ENCODE data around the gene SYCE1. TPM values are rescaled to one million over a fixed set of nuclear protein-coding genes. Genes with fewer than 3 reads are reported as not detected.
"Not testable (repeated sequence)": the region's sequence is repeated elsewhere in the genome, so short reads cannot be mapped to it uniquely, and the experiment has no call there.

SYCE1 gene
- total RNA-seq = 1.2 TPM

- DNase-seq (ENCODE audit: low spot score in 2 of 2) (peak in 1 of 2 donors; percentile 30), FAIRE-seq (no peak)
Observed at GRCh38 chr10:133565441-133566294, at the start of gene SYCE1. Gene SYCE1, minus strand, starts transcription at chr10:133565583. Its CDS starts 54 bp downstream, at chr10:133565529.

GRCh38 chr10:133614830-133615580 lies 49.6 kb upstream of the SYCE1 start:
- no peak for DNase-seq (ENCODE audit: low spot score in 2 of 2)
- no peak for FAIRE-seq

GRCh38 chr10:133613699-133614098 lies 48.3 kb upstream of the SYCE1 start:
- DNase-seq (ENCODE audit: low spot score in 2 of 2) (no peak), FAIRE-seq (no peak)

GRCh38 chr10:133611079-133611478 lies 45.7 kb upstream of the SYCE1 start:
- DNase-seq (ENCODE audit: low spot score in 2 of 2) (no peak), FAIRE-seq (no peak)

GRCh38 chr10:133608855-133609254 lies 43.5 kb upstream of the SYCE1 start:
- FAIRE-seq (no peak), DNase-seq (ENCODE audit: low spot score in 2 of 2) (peak in 1 of 2 donors; percentile 31)

- DNase-seq (ENCODE audit: low spot score in 2 of 2); FAIRE-seq: not testable (repeated sequence)
Observed at GRCh38 chr10:133603434-133603833, 38.1 kb upstream of the SYCE1 start.

GRCh38 chr10:133600657-133601056 lies 35.3 kb upstream of the SYCE1 start:
- no peak for DNase-seq (ENCODE audit: low spot score in 2 of 2)
- peak; percentile 84 for FAIRE-seq

GRCh38 chr10:133599869-133600268 lies 34.5 kb upstream of the SYCE1 start:
- DNase-seq (ENCODE audit: low spot score in 2 of 2); FAIRE-seq: not testable (repeated sequence)

- no peak for FAIRE-seq
Observed at GRCh38 chr10:133592716-133593115, 27.3 kb upstream of the SYCE1 start.

GRCh38 chr10:133590970-133591359 lies 25.6 kb upstream of the SYCE1 start:
- no peak for FAIRE-seq
- no peak for DNase-seq (ENCODE audit: low spot score in 2 of 2)

More at GRCh38 chr10:133592716-133593115, 27.3 kb upstream of the SYCE1 start:
- DNase-seq (ENCODE audit: low spot score in 2 of 2) = no peak

GRCh38 chr10:133590226-133590969 lies 25.0 kb upstream of the SYCE1 start:
- DNase-seq (ENCODE audit: low spot score in 2 of 2) (no peak), FAIRE-seq (no peak)

- not testable (repeated sequence) for DNase-seq (ENCODE audit: low spot score in 2 of 2); FAIRE-seq
Observed at GRCh38 chr10:133577037-133577436, 11.7 kb upstream of the SYCE1 start.

GRCh38 chr10:133573460-133573859 lies 8.1 kb upstream of the SYCE1 start:
- FAIRE-seq; DNase-seq (ENCODE audit: low spot score in 2 of 2): not testable (repeated sequence)

- DNase-seq (ENCODE audit: low spot score in 2 of 2); FAIRE-seq: not testable (repeated sequence)
Observed at GRCh38 chr10:133572055-133572454, 6.7 kb upstream of the SYCE1 start.

GRCh38 chr10:133569801-133570200 lies 4.4 kb upstream of the SYCE1 start:
- FAIRE-seq; DNase-seq (ENCODE audit: low spot score in 2 of 2): not testable (repeated sequence)

- not testable (repeated sequence) for FAIRE-seq; DNase-seq (ENCODE audit: low spot score in 2 of 2)
Observed at GRCh38 chr10:133568831-133569527, 3.6 kb upstream of the SYCE1 start.

- FAIRE-seq (no peak), DNase-seq (ENCODE audit: low spot score in 2 of 2) (no peak)
Observed at GRCh38 chr10:133568287-133568614, 2.9 kb upstream of the SYCE1 start.

GRCh38 chr10:133567609-133568286 lies 2.4 kb upstream of the SYCE1 start:
- DNase-seq (ENCODE audit: low spot score in 2 of 2) (no peak), FAIRE-seq (no peak)

- DNase-seq (ENCODE audit: low spot score in 2 of 2) (no peak), FAIRE-seq (no peak)
Observed at GRCh38 chr10:133567119-133567518, 1.7 kb upstream of the SYCE1 start.

All from frontal cortex (tissue), 4 donors.